OCI-LY3 (cell line): ENCODE measurements around the gene WDR11.

Source experiments
- EZH2phosphoT487 ChIP-seq: fragments of 200-600 bp; shearing (Covaris generic); IDR thresholded peaks from 2 replicates; pipeline ENCODE4 v1.6.1; 2018; ENCODE audit warnings: antibody characterized with exemption, mixed run types, low read depth
- TF ChIP-seq, protein P1 (sequence below): fragments of 200-600, 300-600 bp; sonication (generic); IDR thresholded peaks from 2 replicates; pipeline ENCODE4 v1.5.1; 2014; ENCODE audit warnings: antibody characterized with exemption, low read length, low read depth

- TF ChIP-seq, protein P1, sequence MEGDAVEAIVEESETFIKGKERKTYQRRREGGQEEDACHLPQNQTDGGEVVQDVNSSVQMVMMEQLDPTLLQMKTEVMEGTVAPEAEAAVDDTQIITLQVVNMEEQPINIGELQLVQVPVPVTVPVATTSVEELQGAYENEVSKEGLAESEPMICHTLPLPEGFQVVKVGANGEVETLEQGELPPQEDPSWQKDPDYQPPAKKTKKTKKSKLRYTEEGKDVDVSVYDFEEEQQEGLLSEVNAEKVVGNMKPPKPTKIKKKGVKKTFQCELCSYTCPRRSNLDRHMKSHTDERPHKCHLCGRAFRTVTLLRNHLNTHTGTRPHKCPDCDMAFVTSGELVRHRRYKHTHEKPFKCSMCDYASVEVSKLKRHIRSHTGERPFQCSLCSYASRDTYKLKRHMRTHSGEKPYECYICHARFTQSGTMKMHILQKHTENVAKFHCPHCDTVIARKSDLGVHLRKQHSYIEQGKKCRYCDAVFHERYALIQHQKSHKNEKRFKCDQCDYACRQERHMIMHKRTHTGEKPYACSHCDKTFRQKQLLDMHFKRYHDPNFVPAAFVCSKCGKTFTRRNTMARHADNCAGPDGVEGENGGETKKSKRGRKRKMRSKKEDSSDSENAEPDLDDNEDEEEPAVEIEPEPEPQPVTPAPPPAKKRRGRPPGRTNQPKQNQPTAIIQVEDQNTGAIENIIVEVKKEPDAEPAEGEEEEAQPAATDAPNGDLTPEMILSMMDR, result no peak
- TF ChIP-seq EZH2phosphoT487, result no peak
These were observed 12.2 kb upstream of the WDR11 start for GRCh38 chr10:120838941-120839340.
